HCT116 (cell line): Measurements from ENCODE around the gene RANBP1. TPM values are rescaled to one million over a fixed set of nuclear protein-coding genes. Genes with fewer than 3 reads are reported as not detected.

Experiments
- ATAC-seq: fragments of 200-7000 bp; cut with Tn5 transposase; 2 replicates; pipeline ENCODE4 v1.9.1; 2020; ENCODE audit warnings: mild to moderate bottlenecking, moderate library complexity
- BruUV-seq: library from RNA; stranded (reverse); fragments of 400-500 nt; replicated peaks from 2 replicates; lab custom pipeline; 2021; lab: Mats Ljungman, UMichigan
- CTCF ChIA-PET: fragments of 300-600 bp; sonication (Branson Sonifier 250); formaldehyde crosslinking; loops from one replicate; lab custom pipeline; 2021; ENCODE audit warnings: antibody characterized with exemption; lab: Charles Lee
- POLR2A ChIA-PET: fragments of 300-600, 350-600 bp; sonication (Branson Sonifier 250); formaldehyde crosslinking; loops from one replicate; lab custom pipeline; 2021; ENCODE audit warnings: antibody characterized with exemption; lab: Charles Lee
- RAD21 ChIA-PET, 2 experiments: fragments of 300-600 bp; sonication (Branson Sonifier 250); formaldehyde crosslinking; loops; one replicate each; lab custom pipeline; 2023; ENCODE audit warnings: low total read pairs in 2 of 2; ENCODE audit not compliant: uncharacterized antibody in 2 of 2, unreplicated experiment in 2 of 2, low non-redundant PET in 1 of 2; lab: Charles Lee
- DNase-seq: peaks from one replicate; pipeline ENCODE4 v3.0.0-alpha.2; 2010; ENCODE audit warnings: low read depth, low spot score
- H2AFZ ChIP-seq: fragments of 200-600 bp; shearing (Covaris generic), sonication (generic); 2 replicates; pipeline ENCODE4 v1.6.1; 2017; ENCODE audit warnings: low read depth, mixed run types, mixed read lengths, antibody characterized with exemption, low read length; ENCODE audit not compliant: poor library complexity, severe bottlenecking
- H3K27ac ChIP-seq: 2 replicates; pipeline ENCODE4 v1.5.1; 2012; ENCODE audit warnings: low read depth, low read length
- H3K27me3 ChIP-seq: fragments of 200-600 bp; sonication (generic); 2 replicates; pipeline ENCODE4 v1.6.1; 2016; ENCODE audit warnings: mixed run types, low read length, mixed read lengths; ENCODE audit not compliant: insufficient read depth
- H3K36me3 ChIP-seq, 2 experiments: fragments of 200-500 bp in 1 of 2; fragments of 200-600 bp in 1 of 2; sonication (Bioruptor generic) in 1 of 2; sonication (generic) in 1 of 2; 2 replicates each; pipeline versions ENCODE4 v1.5.1 to v1.6.1; 2014 to 2016; ENCODE audit warnings: low read length in 2 of 2, inconsistent platforms in 1 of 2, mixed read lengths in 1 of 2, mixed run types in 1 of 2; ENCODE audit not compliant: insufficient read depth in 2 of 2, control insufficient read depth in 1 of 2
- H3K4me1 ChIP-seq, 2 experiments: fragments of 200-600 bp in 1 of 2; sonication (generic) in 1 of 2; 2 replicates each; pipeline versions ENCODE4 v1.5.1 to v1.6.1; 2012 to 2017; ENCODE audit warnings: low read length in 2 of 2, inconsistent platforms in 1 of 2, mild to moderate bottlenecking in 1 of 2, mixed read lengths in 1 of 2, mixed run types in 1 of 2, moderate library complexity in 1 of 2; ENCODE audit not compliant: insufficient read depth in 2 of 2, control insufficient read depth in 1 of 2
- H3K4me2 ChIP-seq: fragments of 200-600 bp; sonication (generic); 2 replicates; pipeline ENCODE4 v1.6.1; 2017; ENCODE audit warnings: mixed run types, low read length, mixed read lengths
- H3K4me3 ChIP-seq, 2 experiments: fragments of 200-600 bp in 1 of 2; sonication (generic) in 1 of 2; replicated peaks in 1 of 2; 2 replicates each; pipeline ENCODE4 v1.5.1; 2011 to 2016; ENCODE audit warnings: low read length in 2 of 2, control low read depth in 1 of 2, low read depth in 1 of 2, mild to moderate bottlenecking in 1 of 2, mixed read lengths in 1 of 2, mixed run types in 1 of 2
- H3K79me2 ChIP-seq: fragments of 200-600 bp; sonication (generic); 2 replicates; pipeline ENCODE4 v1.6.1; 2017; ENCODE audit warnings: mild to moderate bottlenecking, mixed run types, low read length, moderate library complexity, mixed read lengths; ENCODE audit not compliant: insufficient read depth
- H3K9ac ChIP-seq: fragments of 200-600 bp; sonication (generic); 2 replicates; pipeline ENCODE4 v1.6.1; 2016; ENCODE audit warnings: low read length, mixed read lengths
- H3K9me2 ChIP-seq: fragments of 200-600 bp; sonication (generic), shearing (Covaris generic); 2 replicates; pipeline ENCODE4 v1.6.1; 2017; ENCODE audit warnings: mixed run types, mild to moderate bottlenecking, moderate library complexity; ENCODE audit not compliant: insufficient read depth
- H3K9me3 ChIP-seq, 2 experiments: fragments of 200-500 bp in 1 of 2; fragments of 200-600 bp in 1 of 2; sonication (Bioruptor generic) in 1 of 2; sonication (generic) in 1 of 2; 2 replicates each; pipeline ENCODE4 v1.6.1; 2014 to 2017; ENCODE audit warnings: low read length in 2 of 2, mixed read lengths in 2 of 2, inconsistent platforms in 1 of 2, low read depth in 1 of 2, mild to moderate bottlenecking in 1 of 2, mixed run types in 1 of 2, moderate library complexity in 1 of 2; ENCODE audit not compliant: control insufficient read depth in 1 of 2, insufficient read depth in 1 of 2
- H4K20me1 ChIP-seq: fragments of 200-600 bp; sonication (generic), shearing (Covaris generic); 2 replicates; pipeline ENCODE4 v1.6.1; 2017; ENCODE audit warnings: mixed run types, mild to moderate bottlenecking, moderate library complexity; ENCODE audit not compliant: insufficient read depth
- CBX3 ChIP-seq: IDR thresholded peaks from 2 replicates; pipeline ENCODE4 v1.6.1; 2012; ENCODE audit warnings: low read depth
- CEBPB ChIP-seq: IDR thresholded peaks from 2 replicates; pipeline ENCODE4 v1.6.1; 2012; ENCODE audit warnings: low read depth
- EGR1 ChIP-seq: IDR thresholded peaks from 2 replicates; pipeline ENCODE4 v1.6.1; 2012; ENCODE audit warnings: low read depth
- ELF1 ChIP-seq: IDR thresholded peaks from 2 replicates; pipeline ENCODE4 v1.6.1; 2012; ENCODE audit warnings: low read depth, borderline replicate concordance
- EZH2 ChIP-seq: fragments of 200-600 bp; sonication (generic); IDR thresholded peaks from 2 replicates; pipeline ENCODE4 v1.6.1; 2017; ENCODE audit warnings: antibody characterized with exemption, mixed run types
- JUND ChIP-seq: IDR thresholded peaks from 2 replicates; pipeline ENCODE4 v1.6.1; 2012
- POLR2A ChIP-seq: IDR thresholded peaks from 2 replicates; pipeline ENCODE4 v1.7.0; 2011; ENCODE audit warnings: borderline replicate concordance; ENCODE audit not compliant: insufficient read depth, insufficient read length; ENCODE audit errors: extremely low read depth
- RAD21 ChIP-seq: IDR thresholded peaks from 2 replicates; pipeline ENCODE4 v1.6.1; 2012; ENCODE audit warnings: low read depth, mild to moderate bottlenecking
- SIN3A ChIP-seq: IDR thresholded peaks from 2 replicates; pipeline ENCODE4 v1.6.1; 2012; ENCODE audit warnings: low read depth
- SP1 ChIP-seq: IDR thresholded peaks from 2 replicates; pipeline ENCODE4 v1.6.1; 2012; ENCODE audit warnings: low read depth
- SRF ChIP-seq: IDR thresholded peaks from 2 replicates; pipeline ENCODE4 v1.6.1; 2012; ENCODE audit warnings: low read depth
- TCF7L2 ChIP-seq: IDR thresholded peaks from 2 replicates; pipeline ENCODE4 v1.7.0; 2011; ENCODE audit warnings: borderline replicate concordance, inconsistent platforms; ENCODE audit not compliant: insufficient read depth, insufficient read length; ENCODE audit errors: extremely low read depth
- YY1 ChIP-seq: IDR thresholded peaks from 2 replicates; pipeline ENCODE4 v1.6.1; 2011; ENCODE audit warnings: low read length, low read depth, moderate library complexity, mild to moderate bottlenecking; ENCODE audit not compliant: insufficient replicate concordance; ENCODE audit errors: extremely low read depth
- intact Hi-C: fragments of 100-400 bp; cut with micrococcal nuclease; formaldehyde crosslinking; loops from 2 replicates; pipeline ENCODE4 v1.10.0; 2022
- total RNA-seq: library from RNA; stranded (reverse); gene quantifications from one replicate; pipeline ENCODE4 v1.2.1, GENCODE V29; 2021; ENCODE audit not compliant: unreplicated experiment
- TF ChIP-seq, protein P1 (sequence below): IDR thresholded peaks from 2 replicates; pipeline ENCODE4 v1.6.1; 2012; ENCODE audit warnings: low read depth

Gene RANBP1
- total RNA-seq, 1 experiment from 2014 or later = 351 TPM

DNA sequence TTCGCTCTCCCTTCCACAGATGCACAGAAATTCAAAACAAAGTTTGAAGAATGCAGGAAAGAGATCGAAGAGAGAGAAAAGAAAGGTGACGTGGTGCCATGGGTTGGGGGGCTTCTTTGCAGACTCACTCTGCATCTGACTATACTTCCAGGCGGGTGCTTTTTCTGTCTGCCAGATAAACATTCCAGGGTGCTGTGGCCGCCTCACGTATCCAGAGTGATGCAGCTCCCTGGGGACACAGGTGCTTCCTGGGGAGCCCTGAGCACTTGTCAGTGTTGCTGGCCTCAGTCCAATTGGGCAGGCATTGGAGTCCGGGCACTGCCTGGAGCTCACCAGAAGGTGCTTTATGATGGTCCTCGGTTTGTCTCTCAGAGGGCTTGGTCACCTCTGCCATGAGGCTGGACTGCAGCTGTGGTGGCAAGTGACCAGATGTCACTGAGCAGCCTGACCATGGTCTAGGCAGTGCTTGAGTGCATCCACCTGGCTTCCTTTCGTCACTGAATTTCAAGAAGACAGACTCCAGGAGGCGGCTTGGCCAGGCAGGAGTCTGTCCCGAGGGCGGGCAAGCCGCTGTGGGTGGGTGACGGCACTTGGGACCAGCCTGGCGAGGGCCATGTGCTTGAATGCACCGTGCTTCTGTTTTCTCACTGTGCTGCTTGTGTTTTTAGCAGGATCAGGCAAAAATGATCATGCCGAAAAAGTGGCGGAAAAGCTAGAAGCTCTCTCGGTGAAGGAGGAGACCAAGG, 10.6 kb downstream of the RANBP1 start:
- BruUV-seq = no TSS peak
- Histone ChIP-seq H3K79me2 (peaks cover 33% of the 10 kb centered on the region), H3K27ac (no peak overlapping the region), H3K9me3 (no peaks in the 10 kb centered on the region), H3K4me2 (no peak overlapping the region), H2AFZ (no peak overlapping the region), H3K27me3 (no peaks in the 10 kb centered on the region), H3K9ac (no peak overlapping the region), H3K9me2 (no peaks in the 10 kb centered on the region), H3K4me3 (no peak overlapping the region), H4K20me1 (no peaks in the 10 kb centered on the region), H3K36me3 (peaks cover 31 to 44% of the 10 kb centered on the region in 2 experiments; a peak in 3 of 4 replicates), H3K4me1 (peaks cover 8 to 16% of the 10 kb centered on the region in 2 experiments; a peak in 3 of 4 replicates)
- DNase-seq (no peak), ATAC-seq (no peak)
- intact Hi-C loops = no loop called here
- POLR2A ChIA-PET = no interaction called here
- no peak for TF ChIP-seq ELF1
- TF ChIP-seq SP1 = no peak
- no peak for TF ChIP-seq SRF
- TF ChIP-seq CEBPB = no peak
- TF ChIP-seq YY1 = no peak
- no peak for TF ChIP-seq EZH2
- TF ChIP-seq EGR1 = no peak
- no peak for TF ChIP-seq TCF7L2
- TF ChIP-seq, protein P1, sequence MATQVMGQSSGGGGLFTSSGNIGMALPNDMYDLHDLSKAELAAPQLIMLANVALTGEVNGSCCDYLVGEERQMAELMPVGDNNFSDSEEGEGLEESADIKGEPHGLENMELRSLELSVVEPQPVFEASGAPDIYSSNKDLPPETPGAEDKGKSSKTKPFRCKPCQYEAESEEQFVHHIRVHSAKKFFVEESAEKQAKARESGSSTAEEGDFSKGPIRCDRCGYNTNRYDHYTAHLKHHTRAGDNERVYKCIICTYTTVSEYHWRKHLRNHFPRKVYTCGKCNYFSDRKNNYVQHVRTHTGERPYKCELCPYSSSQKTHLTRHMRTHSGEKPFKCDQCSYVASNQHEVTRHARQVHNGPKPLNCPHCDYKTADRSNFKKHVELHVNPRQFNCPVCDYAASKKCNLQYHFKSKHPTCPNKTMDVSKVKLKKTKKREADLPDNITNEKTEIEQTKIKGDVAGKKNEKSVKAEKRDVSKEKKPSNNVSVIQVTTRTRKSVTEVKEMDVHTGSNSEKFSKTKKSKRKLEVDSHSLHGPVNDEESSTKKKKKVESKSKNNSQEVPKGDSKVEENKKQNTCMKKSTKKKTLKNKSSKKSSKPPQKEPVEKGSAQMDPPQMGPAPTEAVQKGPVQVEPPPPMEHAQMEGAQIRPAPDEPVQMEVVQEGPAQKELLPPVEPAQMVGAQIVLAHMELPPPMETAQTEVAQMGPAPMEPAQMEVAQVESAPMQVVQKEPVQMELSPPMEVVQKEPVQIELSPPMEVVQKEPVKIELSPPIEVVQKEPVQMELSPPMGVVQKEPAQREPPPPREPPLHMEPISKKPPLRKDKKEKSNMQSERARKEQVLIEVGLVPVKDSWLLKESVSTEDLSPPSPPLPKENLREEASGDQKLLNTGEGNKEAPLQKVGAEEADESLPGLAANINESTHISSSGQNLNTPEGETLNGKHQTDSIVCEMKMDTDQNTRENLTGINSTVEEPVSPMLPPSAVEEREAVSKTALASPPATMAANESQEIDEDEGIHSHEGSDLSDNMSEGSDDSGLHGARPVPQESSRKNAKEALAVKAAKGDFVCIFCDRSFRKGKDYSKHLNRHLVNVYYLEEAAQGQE = no peak
- TF ChIP-seq POLR2A = no peak
- no peak for TF ChIP-seq JUND
- TF ChIP-seq CBX3 = no peak
- TF ChIP-seq RAD21 = no peak
- TF ChIP-seq SIN3A = no peak
- CTCF ChIA-PET = no interaction called here
- RAD21 ChIA-PET = no interaction called here
